K562 (cell line): ENCODE measurements around the gene ALS2. TPM values are rescaled to one million over a fixed set of nuclear protein-coding genes. Genes with fewer than 3 reads are reported as not detected.

Experiments
- ATAC-seq: fragments of 200-7000 bp; cut with Tn5 transposase; 3 replicates; pipeline ENCODE4 v1.9.1; 2020; ENCODE audit warnings: moderate library complexity
- BruUV-seq: library from RNA; stranded (reverse); fragments of 400-500 nt; replicated peaks from 2 replicates; lab custom pipeline; 2021; lab: Mats Ljungman, UMichigan
- CTCF ChIA-PET: fragments of 300-600 bp; formaldehyde crosslinking; extraction: SDS; loops from one replicate; lab custom pipeline; 2021; ENCODE audit warnings: low intra/inter-chr PET ratio; lab: Yijun Ruan, JAX
- POLR2A ChIA-PET: fragments of 300-600, 350-650 bp; sonication (Branson Sonifier 250); formaldehyde crosslinking; extraction: SDS; loops from one replicate; lab custom pipeline; 2021; ENCODE audit warnings: antibody characterized with exemption, inconsistent platforms; lab: Yijun Ruan, JAX
- DNase-seq, 4 experiments: peaks; one replicate each; pipeline versions ENCODE4 v3.0.0 to v3.0.0-alpha.2; 2011 to 2018; ENCODE audit warnings: low spot score in 3 of 4, mixed read lengths in 3 of 4; ENCODE audit errors: extremely low read depth in 1 of 4
- FAIRE-seq: peaks from 2 replicates; lab custom pipeline; 2011; peaks lifted over from hg19 to GRCh38; lab: Jason Lieb, UNC
- H2AFZ ChIP-seq: 2 replicates; pipeline ENCODE4 v1.6.0; 2011; ENCODE audit warnings: low read depth, low read length, control low read depth, inconsistent platforms
- H3K27ac ChIP-seq: fragments of 200-600 bp; 3 replicates; pipeline ENCODE4 v1.8.0; 2011; ENCODE audit warnings: low read depth, mild to moderate bottlenecking, control low read depth, inconsistent platforms, low read length, moderate library complexity, mixed read lengths; ENCODE audit errors: extremely low read depth
- H3K27me3 ChIP-seq, 2 experiments: fragments of 300-600 bp in 1 of 2; 2 replicates in 1 of 2; 3 replicates in 1 of 2; pipeline versions ENCODE4 v1.6.0 to v1.8.0; 2011; ENCODE audit warnings: inconsistent platforms in 2 of 2, low read length in 2 of 2, mild to moderate bottlenecking in 1 of 2, mixed read lengths in 1 of 2, moderate library complexity in 1 of 2; ENCODE audit not compliant: control insufficient read depth in 2 of 2, insufficient read depth in 2 of 2
- H3K36me3 ChIP-seq: fragments of 300-600 bp; 3 replicates; pipeline ENCODE4 v1.8.0; 2011; ENCODE audit warnings: mild to moderate bottlenecking, low read length, inconsistent platforms; ENCODE audit not compliant: control insufficient read depth, insufficient read depth
- H3K4me1 ChIP-seq, 2 experiments: fragments of 200-600 bp in 1 of 2; replicated peaks in 1 of 2; 2 replicates in 1 of 2; 3 replicates in 1 of 2; pipeline versions ENCODE4 v1.5.1 to v1.8.0; 2011; ENCODE audit warnings: inconsistent platforms in 2 of 2, low read length in 2 of 2, mild to moderate bottlenecking in 1 of 2, mixed read lengths in 1 of 2, moderate library complexity in 1 of 2; ENCODE audit not compliant: control insufficient read depth in 2 of 2, insufficient read depth in 2 of 2
- H3K4me2 ChIP-seq: 2 replicates; pipeline ENCODE4 v1.6.1; 2011; ENCODE audit warnings: low read length, control low read depth, inconsistent platforms, mixed read lengths; ENCODE audit not compliant: insufficient read depth
- H3K4me3 ChIP-seq: fragments of 200-600 bp; sonication (generic), shearing (Covaris generic); 2 replicates; pipeline ENCODE4 v1.5.1; 2016; ENCODE audit warnings: control low read depth, inconsistent platforms
- H3K79me2 ChIP-seq: fragments of 200-600 bp; 3 replicates; pipeline ENCODE4 v1.8.0; 2011; ENCODE audit warnings: low read length, inconsistent platforms; ENCODE audit not compliant: control insufficient read depth, insufficient read depth
- H3K9ac ChIP-seq, 2 experiments: 2 replicates each; pipeline versions ENCODE4 v1.6.0 to v1.6.1; 2011; ENCODE audit warnings: low read depth in 2 of 2, low read length in 2 of 2, control low read depth in 1 of 2, inconsistent platforms in 1 of 2, mild to moderate bottlenecking in 1 of 2, mixed read lengths in 1 of 2; ENCODE audit not compliant: insufficient read depth in 1 of 2
- H3K9me1 ChIP-seq: one replicate; pipeline ENCODE4 v1.6.0; 2011; ENCODE audit warnings: inconsistent platforms, mild to moderate bottlenecking, low read length, moderate library complexity; ENCODE audit not compliant: control insufficient read depth, insufficient read depth
- H3K9me3 ChIP-seq: replicated peaks from 2 replicates; pipeline ENCODE4 v1.5.1; 2011; ENCODE audit warnings: low read depth, low read length, inconsistent platforms; ENCODE audit not compliant: control insufficient read depth, insufficient read depth
- H4K20me1 ChIP-seq: replicated peaks from 2 replicates; pipeline ENCODE4 v1.6.1; 2011; ENCODE audit warnings: low read length, inconsistent platforms, mixed read lengths; ENCODE audit not compliant: control insufficient read depth, insufficient read depth
- CBFB ChIP-seq: sonication (generic); formaldehyde crosslinking; IDR thresholded peaks from 2 replicates; pipeline ENCODE4 v1.4.0; 2020; ENCODE audit warnings: mild to moderate bottlenecking, missing genetic modification reagents
- CEBPG ChIP-seq, 3 experiments: fragments of 200-800 bp in 1 of 3; sonication (Bioruptor generic) in 1 of 3; sonication (generic) in 1 of 3; formaldehyde crosslinking in 1 of 3; IDR thresholded peaks in 2 of 3; conservative IDR thresholded peaks in 1 of 3; 2 replicates each; pipeline versions ENCODE4 v1.6.1 to v1.8.0; 2016 to 2022; ENCODE audit warnings: missing compliant biosample characterization in 2 of 3, missing genetic modification characterization in 2 of 3, mild to moderate bottlenecking in 1 of 3, missing genetic modification reagents in 1 of 3
- ERF ChIP-seq: fragments of 450-650 bp; formaldehyde crosslinking; IDR thresholded peaks from 2 replicates; pipeline ENCODE4 v1.4.0; 2020; ENCODE audit warnings: mild to moderate bottlenecking, mixed read lengths
- FOXA3 ChIP-seq, 2 experiments: fragments of 450-650 bp in 1 of 2; sonication (generic) in 1 of 2; formaldehyde crosslinking; IDR thresholded peaks in 1 of 2; conservative IDR thresholded peaks in 1 of 2; 2 replicates each; pipeline versions ENCODE4 v1.4.0 to v1.8.0; 2020 to 2022; ENCODE audit warnings: mild to moderate bottlenecking in 2 of 2, missing genetic modification reagents in 1 of 2
- KDM5B ChIP-seq: fragments of 200-600 bp; sonication (generic); IDR thresholded peaks from 2 replicates; pipeline ENCODE4 v1.6.1; 2012; ENCODE audit warnings: low read depth, mild to moderate bottlenecking, moderate library complexity, low read length, control low read depth, inconsistent platforms; ENCODE audit not compliant: insufficient replicate concordance
- MCM3 ChIP-seq: fragments of 450-650 bp; IDR thresholded peaks from 2 replicates; pipeline ENCODE4 v1.6.1; 2016
- MEF2A ChIP-seq: IDR thresholded peaks from 2 replicates; pipeline ENCODE4 v1.6.1; 2011; ENCODE audit warnings: low read depth, mild to moderate bottlenecking, low read length, moderate library complexity; ENCODE audit not compliant: control insufficient read depth
- MTA1 ChIP-seq: fragments of 450-650 bp; IDR thresholded peaks from 2 replicates; pipeline ENCODE4 v1.6.1; 2017; ENCODE audit warnings: borderline replicate concordance
- MTA3 ChIP-seq: fragments of 450-650 bp; formaldehyde crosslinking; IDR thresholded peaks from 2 replicates; pipeline ENCODE4 v1.6.1; 2017; ENCODE audit warnings: mild to moderate bottlenecking, borderline replicate concordance
- NFE2L1 ChIP-seq: fragments of 450-650 bp; IDR thresholded peaks from 2 replicates; pipeline ENCODE4 v1.6.1; 2016; ENCODE audit warnings: missing genetic modification characterization, low read depth, mild to moderate bottlenecking, missing compliant biosample characterization, moderate library complexity, borderline replicate concordance
- SMAD1 ChIP-seq: fragments of 150-350 bp; IDR thresholded peaks from 2 replicates; pipeline ENCODE4 v1.6.1; 2014; ENCODE audit warnings: low read length, low read depth; ENCODE audit not compliant: partially characterized antibody
- U2AF1 ChIP-seq: fragments of 200-400 bp; formaldehyde crosslinking; optimal IDR thresholded peaks from 2 replicates; pipeline ENCODE3; 2017; ENCODE audit warnings: mild to moderate bottlenecking, low read depth, low read length, moderate library complexity
- XRCC3 ChIP-seq: fragments of 450-650 bp; IDR thresholded peaks from 2 replicates; pipeline ENCODE4 v1.6.1; 2017; ENCODE audit warnings: mild to moderate bottlenecking, moderate library complexity
- ZNF133 ChIP-seq: fragments of 250-450 bp; sonication (Bioruptor Pico); IDR thresholded peaks from 2 replicates; pipeline ENCODE4 v1.4.0; 2020; ENCODE audit warnings: mild to moderate bottlenecking
- ZNF165 ChIP-seq: fragments of 250-450 bp; sonication (Bioruptor Pico); IDR thresholded peaks from 2 replicates; pipeline ENCODE4 v1.4.0; 2020; ENCODE audit warnings: borderline replicate concordance
- ZNF212 ChIP-seq: fragments of 450-650 bp; formaldehyde crosslinking; IDR thresholded peaks from 2 replicates; pipeline ENCODE4 v1.4.0; 2020; ENCODE audit warnings: mild to moderate bottlenecking
- ZNF217 ChIP-seq: sonication (generic); formaldehyde crosslinking; IDR thresholded peaks from 2 replicates; pipeline ENCODE4 v1.8.0; 2022; ENCODE audit warnings: mild to moderate bottlenecking, missing genetic modification reagents
- WGBS: fragments of 100-300 bp; shearing (Covaris generic); methylation state at CpG from one replicate; pipeline ENCODE4 v1.1.6; 2016; ENCODE audit warnings: low coverage, mixed read lengths; ENCODE audit not compliant: insufficient coverage; ENCODE audit errors: missing lambda C conversion rate; 5-methylcytosine and 5-hydroxymethylcytosine counted together
- in situ Hi-C: fragments of 300-500 bp; cut with MboI; formaldehyde crosslinking; loops from 4 replicates; pipeline ENCODE4 v1.15.0; 2018; ENCODE audit warnings: inconsistent platforms, mixed read lengths
- intact Hi-C: fragments of 100-400 bp; cut with micrococcal nuclease; formaldehyde crosslinking; loops from 2 replicates; pipeline ENCODE4 v1.14.2; 2022
- polyA plus RNA-seq, 8 experiments: library from polyadenylated mRNA; depleted of rRNA in 4 of 8; stranded (reverse) in 5 of 8; unstranded in 3 of 8; fragments of >200 nt; fragmentation: Nextera tagmentation in 2 of 8; fragmentation: Illumina TruSeq in 1 of 8; extraction: Ambion mirVana in 2 of 8; extraction: Trizol in 1 of 8; gene quantifications; 2 replicates each; pipeline versions ENCODE4 v1.2.1 to v1.2.3, GENCODE V29; 2011 to 2014; ENCODE audit warnings: inconsistent platforms in 1 of 8, missing spikeins in 1 of 8
- total RNA-seq, 7 experiments: library from RNA; depleted of rRNA in 6 of 7; stranded (reverse); fragments of >200 nt in 6 of 7; fragmentation: Illumina TruSeq in 2 of 7; extraction: Trizol in 2 of 7; gene quantifications; 2 replicates each; pipeline versions ENCODE4 v1.2.1 to v1.2.3, GENCODE V29; 2011 to 2021; ENCODE audit warnings: low replicate concordance in 1 of 7
- TF ChIP-seq, protein P1 (sequence below), 2 experiments: fragments of 450-650 bp in 1 of 2; sonication (generic) in 1 of 2; formaldehyde crosslinking in 1 of 2; IDR thresholded peaks in 1 of 2; conservative IDR thresholded peaks in 1 of 2; 2 replicates each; pipeline versions ENCODE4 v1.6.1 to v1.8.1; 2016 to 2023; ENCODE audit warnings: mild to moderate bottlenecking in 2 of 2, moderate library complexity in 2 of 2, inconsistent platforms in 1 of 2, missing genetic modification reagents in 1 of 2
- TF ChIP-seq, protein P2 (sequence below): fragments of 250-450 bp; sonication (Bioruptor Pico); IDR thresholded peaks from 2 replicates; pipeline ENCODE4 v1.4.0; 2020; ENCODE audit warnings: mild to moderate bottlenecking

Gene ALS2
- total and polyA plus RNA-seq, 9 of the 15 experiments (the other 6 are each of a cell fraction or from before 2014, with no cell fraction given): 5.2 to 17.7 (median 11.6) TPM

DNA sequence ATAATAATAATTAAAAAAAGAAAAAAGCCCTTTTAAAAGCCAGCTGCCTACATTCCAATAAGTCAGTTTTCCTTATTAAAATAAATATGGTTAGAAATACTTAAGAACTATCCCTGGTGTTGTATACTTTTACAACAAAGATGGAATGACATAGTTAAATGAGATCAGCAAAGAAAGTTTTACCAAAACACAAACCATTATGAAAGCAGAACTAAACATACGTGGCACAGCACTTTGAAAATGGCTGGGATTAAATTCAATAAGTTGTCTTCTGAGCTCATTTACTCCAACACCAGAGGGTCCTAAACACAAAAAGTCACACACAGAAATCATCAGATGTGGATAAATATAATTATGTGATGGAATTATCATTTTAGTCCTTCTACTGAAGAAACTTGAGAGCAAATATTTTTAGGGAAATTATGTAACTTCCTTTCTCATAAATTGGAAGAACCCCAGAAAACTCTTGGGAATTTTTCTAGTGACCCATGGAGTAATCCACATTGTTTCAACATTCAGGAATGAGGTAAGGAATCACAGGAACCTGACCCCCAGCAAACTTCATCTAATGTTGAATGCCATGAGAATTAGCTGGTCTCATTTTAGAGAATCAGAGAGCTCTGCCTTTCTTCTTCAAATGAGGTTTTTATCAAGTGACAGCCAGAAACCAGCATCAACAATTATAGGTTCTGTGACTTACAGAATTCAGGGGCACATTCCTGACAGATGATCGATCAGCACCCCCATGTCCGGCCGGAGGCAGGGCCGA, 125.9 kb downstream of the ALS2 start:
- POLR2A ChIA-PET: no interaction called here
- no peaks in the 10 kb centered on the region for H3K36me3 ChIP-seq
- H4K20me1 ChIP-seq: no peaks in the 10 kb centered on the region
- BruUV-seq: no TSS peak
- no peak overlapping the region for H2AFZ ChIP-seq
- H3K9me3 ChIP-seq: no peaks in the 10 kb centered on the region
- DNase-seq: no peak
- CTCF ChIA-PET: no interaction called here
- WGBS: 9% methylated on average over 5 of the region's 5 CpGs
- ATAC-seq: no peak
- in situ Hi-C loops (no loop called here), intact Hi-C loops (no loop called here)
- H3K4me2 ChIP-seq: no peak overlapping the region
- no peaks in the 10 kb centered on the region for H3K79me2 ChIP-seq
- no peak overlapping the region for H3K9ac ChIP-seq
- TF ChIP-seq ZNF165 (CRISPR knock-in tag) (no peak), FOXA3 (CRISPR knock-in tag; conservative IDR thresholded peaks at IDR 0.05 in 1 of 2, IDR thresholded peaks at IDR 0.05 in 1 of 2) (no peak), CEBPG (CRISPR knock-in tag; IDR thresholded peaks at IDR 0.05) (no peak), CEBPG (tag; conservative IDR thresholded peaks at IDR 0.05 in 1 of 2, IDR thresholded peaks at IDR 0.05 in 1 of 2) (no peak), ZNF217 (CRISPR knock-in tag) (no peak), CBFB (CRISPR knock-in tag) (no peak), MCM3 (no peak), MTA1 (no peak), SMAD1 (no peak), U2AF1 (no peak), NFE2L1 (no peak), ZNF133 (CRISPR knock-in tag) (no peak), ERF (CRISPR knock-in tag) (no peak), KDM5B (no peak), MEF2A (no peak), MTA3 (no peak), ZNF212 (no peak), XRCC3 (no peak)
- TF ChIP-seq, protein P1, sequence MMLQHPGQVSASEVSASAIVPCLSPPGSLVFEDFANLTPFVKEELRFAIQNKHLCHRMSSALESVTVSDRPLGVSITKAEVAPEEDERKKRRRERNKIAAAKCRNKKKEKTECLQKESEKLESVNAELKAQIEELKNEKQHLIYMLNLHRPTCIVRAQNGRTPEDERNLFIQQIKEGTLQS (IDR thresholded peaks at IDR 0.05): no peak
- TF ChIP-seq, protein P1 (CRISPR knock-in tag; conservative IDR thresholded peaks at IDR 0.05): no peak
- TF ChIP-seq, protein P2, sequence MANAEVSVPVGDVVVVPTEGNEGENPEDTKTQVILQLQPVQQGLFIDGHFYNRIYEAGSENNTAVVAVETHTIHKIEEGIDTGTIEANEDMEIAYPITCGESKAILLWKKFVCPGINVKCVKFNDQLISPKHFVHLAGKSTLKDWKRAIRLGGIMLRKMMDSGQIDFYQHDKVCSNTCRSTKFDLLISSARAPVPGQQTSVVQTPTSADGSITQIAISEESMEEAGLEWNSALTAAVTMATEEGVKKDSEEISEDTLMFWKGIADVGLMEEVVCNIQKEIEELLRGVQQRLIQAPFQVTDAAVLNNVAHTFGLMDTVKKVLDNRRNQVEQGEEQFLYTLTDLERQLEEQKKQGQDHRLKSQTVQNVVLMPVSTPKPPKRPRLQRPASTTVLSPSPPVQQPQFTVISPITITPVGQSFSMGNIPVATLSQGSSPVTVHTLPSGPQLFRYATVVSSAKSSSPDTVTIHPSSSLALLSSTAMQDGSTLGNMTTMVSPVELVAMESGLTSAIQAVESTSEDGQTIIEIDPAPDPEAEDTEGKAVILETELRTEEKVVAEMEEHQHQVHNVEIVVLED (CRISPR knock-in tag): no peak
- no peak overlapping the region for H3K27ac ChIP-seq
- H3K27me3 ChIP-seq: peaks cover 0 to 10% of the 10 kb centered on the region in 2 experiments; a peak in 2 of 5 replicates
- H3K4me3 ChIP-seq: no peak overlapping the region
- H3K4me1 ChIP-seq: no peaks in the 10 kb centered on the region
- no peaks in the 10 kb centered on the region for H3K9me1 ChIP-seq
- no peak for FAIRE-seq
